GM12878 (cell line): Measurements from ENCODE around the gene SULF2. TPM values are rescaled to one million over a fixed set of nuclear protein-coding genes. Genes with fewer than 3 reads are reported as not detected.
A peak's percentile ranks its signal among the peaks of the same experiment; 100 is the strongest.

Source experiments
- ATAC-seq: fragments of 200-7000 bp; cut with Tn5 transposase; 3 replicates; pipeline ENCODE4 v1.9.1; 2020; ENCODE audit warnings: mild to moderate bottlenecking, moderate library complexity
- BruUV-seq: library from RNA; stranded (reverse); fragments of 400-500 nt; replicated peaks from 2 replicates; lab custom pipeline; 2021; lab: Mats Ljungman, UMichigan
- CTCF ChIA-PET: fragments of 300-600 bp; sonication (Branson Sonifier 250); formaldehyde crosslinking; extraction: SDS; loops from one replicate; lab custom pipeline; 2021; ENCODE audit warnings: inconsistent platforms; lab: Yijun Ruan, JAX
- POLR2A ChIA-PET: fragments of 350-600 bp; formaldehyde crosslinking; extraction: SDS; loops from one replicate; lab custom pipeline; 2021; ENCODE audit warnings: inconsistent platforms; lab: Charles Lee
- RAD21 ChIA-PET: fragments of 300-600 bp; sonication (Branson Sonifier 250); formaldehyde crosslinking; loops from one replicate; lab custom pipeline; 2023; ENCODE audit warnings: antibody characterized with exemption; ENCODE audit not compliant: unreplicated experiment; lab: Charles Lee
- SMC1A ChIA-PET: fragments of 300-600 bp; sonication (Branson Sonifier 250); formaldehyde crosslinking; loops from one replicate; lab custom pipeline; 2023; ENCODE audit not compliant: unreplicated experiment, uncharacterized antibody; lab: Charles Lee
- DNase-seq: peaks from one replicate; pipeline ENCODE4 v3.0.0-alpha.2; 2011; ENCODE audit warnings: low read depth, low spot score
- FAIRE-seq: peaks from 3 replicates; lab custom pipeline; 2011; peaks lifted over from hg19 to GRCh38; lab: Jason Lieb, UNC
- H2AFZ ChIP-seq: 2 replicates; pipeline ENCODE4 v1.6.0; 2011; ENCODE audit warnings: low read depth, low read length, control low read depth; ENCODE audit not compliant: control insufficient read depth
- H3K27ac ChIP-seq: 2 replicates; pipeline ENCODE4 v1.5.1; 2011; ENCODE audit warnings: control low read depth; ENCODE audit not compliant: control insufficient read depth, insufficient read depth
- H3K27me3 ChIP-seq, 2 experiments: replicated peaks in 1 of 2; 2 replicates each; pipeline versions ENCODE4 v1.6.0 to v1.6.1; 2011; ENCODE audit warnings: low read length in 1 of 2; ENCODE audit not compliant: control insufficient read depth in 2 of 2, insufficient read depth in 2 of 2
- H3K36me3 ChIP-seq, 2 experiments: 2 replicates each; pipeline ENCODE4 v1.5.1; 2011; ENCODE audit warnings: low read length in 1 of 2; ENCODE audit not compliant: control insufficient read depth in 2 of 2, insufficient read depth in 2 of 2
- H3K4me1 ChIP-seq: 2 replicates; pipeline ENCODE4 v1.6.1; 2011; ENCODE audit warnings: mild to moderate bottlenecking, low read length, moderate library complexity, mixed read lengths; ENCODE audit not compliant: control insufficient read depth, insufficient read depth
- H3K4me2 ChIP-seq: 2 replicates; pipeline ENCODE4 v1.6.0; 2011; ENCODE audit warnings: control low read depth; ENCODE audit not compliant: control insufficient read depth, insufficient read depth
- H3K4me3 ChIP-seq: fragments of 200-600 bp; sonication (generic); 2 replicates; pipeline ENCODE4 v1.5.1; 2016
- H3K79me2 ChIP-seq: 2 replicates; pipeline ENCODE4 v1.6.0; 2011; ENCODE audit warnings: low read length; ENCODE audit not compliant: control insufficient read depth, insufficient read depth
- H3K9ac ChIP-seq: 2 replicates; pipeline ENCODE4 v1.8.0; 2011; ENCODE audit warnings: low read length, control low read depth, mixed read lengths; ENCODE audit not compliant: control insufficient read depth, insufficient read depth
- H3K9me3 ChIP-seq: replicated peaks from 3 replicates; pipeline ENCODE4 v1.5.1; 2011; ENCODE audit warnings: mild to moderate bottlenecking, low read length; ENCODE audit not compliant: control insufficient read depth, insufficient read depth
- H4K20me1 ChIP-seq: 2 replicates; pipeline ENCODE4 v1.6.0; 2011; ENCODE audit not compliant: control insufficient read depth, insufficient read depth
- IRF4 ChIP-seq: IDR thresholded peaks from 2 replicates; pipeline ENCODE4 v1.6.1; 2011; ENCODE audit warnings: low read depth, low read length
- ZNF687 ChIP-seq: fragments of 450-650 bp; IDR thresholded peaks from 2 replicates; pipeline ENCODE4 v1.6.1; 2017; ENCODE audit warnings: mild to moderate bottlenecking, moderate library complexity
- WGBS: methylation state at CpG from one replicate; pipeline ENCODE4 v1.1.6; 2016; ENCODE audit warnings: low lambda C conversion rate; ENCODE audit not compliant: insufficient replicate concordance, insufficient coverage; ENCODE audit errors: missing lambda C conversion rate; 5-methylcytosine and 5-hydroxymethylcytosine counted together
- in situ Hi-C: fragments of 300-500 bp; cut with MboI; formaldehyde crosslinking; loops from 9 replicates; pipeline ENCODE4 v1.14.3; 2018; ENCODE audit warnings: mixed read lengths
- intact Hi-C: fragments of 100-400 bp; cut with micrococcal nuclease; formaldehyde crosslinking; loops from one replicate; pipeline ENCODE4 v1.14.2; 2022; ENCODE audit not compliant: unreplicated experiment
- polyA plus RNA-seq, 11 experiments: library from polyadenylated mRNA; depleted of rRNA in 4 of 11; unstranded in 6 of 11; stranded (reverse) in 5 of 11; fragments of >200 nt; fragmentation: Nextera tagmentation in 4 of 11; fragmentation: Illumina TruSeq in 1 of 11; extraction: Ambion mirVana in 4 of 11; extraction: Trizol in 1 of 11; gene quantifications; 1 replicate in 1 of 11; 2 replicates in 10 of 11; pipeline versions ENCODE4 v1.2.1 to v1.2.3, GENCODE V29; 2011 to 2016; ENCODE audit warnings: inconsistent platforms in 2 of 11, missing spikeins in 2 of 11, low read depth in 1 of 11
- total RNA-seq, 4 experiments: library from RNA; depleted of rRNA in 3 of 4; stranded (reverse); fragments of >200 nt in 3 of 4; fragmentation: Illumina TruSeq in 1 of 4; extraction: Trizol in 1 of 4; gene quantifications; 2 replicates each; pipeline versions ENCODE4 v1.2.1 to v1.2.3, GENCODE V29; 2013 to 2021

SULF2 gene
- total and polyA plus RNA-seq, 10 of the 15 experiments (the other 5 are each of a cell fraction or from before 2014, with no cell fraction given): 0.69 to 4.1 (median 1.6) TPM

DNA sequence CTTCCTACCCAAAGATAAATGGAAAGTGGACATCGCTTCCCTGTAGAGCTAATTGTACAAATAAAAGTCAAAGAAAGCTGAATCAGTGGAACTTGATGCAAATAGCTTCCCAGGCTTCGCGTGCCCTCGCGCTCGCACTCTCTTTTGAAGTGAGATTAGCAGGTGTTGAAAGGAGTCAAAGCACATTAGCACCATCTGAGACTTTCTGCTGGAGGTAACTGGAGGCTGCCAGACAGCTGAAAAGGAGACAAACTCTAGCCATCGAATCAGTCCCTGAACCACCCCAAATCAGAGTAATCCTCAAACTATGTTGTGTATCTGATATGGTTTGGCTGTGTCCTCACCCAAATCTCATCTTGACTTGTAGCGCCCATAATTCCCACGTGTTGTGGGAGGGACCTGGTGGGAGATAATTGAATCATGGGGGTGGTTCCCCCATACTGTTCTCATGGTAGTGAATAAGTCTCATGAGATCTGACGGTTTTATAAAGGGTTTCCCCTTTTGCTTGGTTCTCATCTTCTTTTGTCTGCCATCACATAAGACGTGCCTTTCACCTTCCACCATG is 23.7 kb downstream of the SULF2 start:
- in situ Hi-C loops (no loop called here), intact Hi-C loops (no loop called here)
- ATAC-seq (no peak), FAIRE-seq (no peak), DNase-seq (no peak)
- Histone ChIP-seq H3K4me2 (no peak overlapping the region), H3K27me3 (peaks cover 0 to 2% of the 10 kb centered on the region in 2 experiments; a peak in 2 of 4 replicates), H4K20me1 (no peaks in the 10 kb centered on the region), H3K4me3 (no peak overlapping the region), H3K9ac (no peak overlapping the region), H3K27ac (no peak overlapping the region), H2AFZ (no peak overlapping the region), H3K36me3 (no peaks in the 10 kb centered on the region), H3K79me2 (no peaks in the 10 kb centered on the region), H3K9me3 (no peaks in the 10 kb centered on the region; the same call in 2 of the 3 replicates), H3K4me1 (peaks cover 3% of the 10 kb centered on the region)
- POLR2A ChIA-PET: no interaction called here
- CTCF ChIA-PET: interaction anchor here (1.5 kb wide), 1 partner anchor 859 kb away, joined by 4 read pairs; no protein-coding TSS in a partner anchor
- RAD21 ChIA-PET: no interaction called here
- SMC1A ChIA-PET: no interaction called here
- BruUV-seq: no TSS peak
- no peak for TF ChIP-seq IRF4
- TF ChIP-seq ZNF687: peak; percentile 69; the same call in 1 of the 2 replicates
- 56% methylated on average over 11 of the region's 11 CpGs for WGBS
